Measurements from ENCODE around the gene PRKD1.

GRCh38 chr14:29893989-29894388 is 33.7 kb downstream of the PRKD1 start:
- no peak for TF ChIP-seq CTCF (IDR thresholded peaks at IDR 0.05; ENCODE audit: low read depth, low read length, poor library complexity, severe bottlenecking)
- TF ChIP-seq EZH2phosphoT487 (IDR thresholded peaks at IDR 0.05; ENCODE audit: borderline replicate concordance, low read length), result no peak
